Astrocyte (in vitro differentiated cells and primary cell): Measurements from ENCODE around the gene DPP4.

Experiments
- CTCF ChIP-seq: IDR thresholded peaks from 2 replicates; pipeline ENCODE4 v1.5.1; 2011; ENCODE audit warnings: low read depth, mild to moderate bottlenecking, inconsistent platforms, low read length, moderate library complexity; ENCODE audit not compliant: insufficient read depth
- EZH2 ChIP-seq: IDR thresholded peaks from 2 replicates; pipeline ENCODE4 v1.6.1; 2012; ENCODE audit warnings: mild to moderate bottlenecking, low read length, inconsistent platforms; ENCODE audit not compliant: insufficient read depth

GRCh38 chr2:161969159-161969558 is 104.9 kb downstream of the DPP4 start:
- no peak for TF ChIP-seq CTCF
- no peak for TF ChIP-seq EZH2
